NCI-H345 treated with DMSO at 0.1 percent for 48 hours (cell line): Measurements from ENCODE around the gene COMMD1.
A peak's percentile ranks its signal among the peaks of the same experiment; 100 is the strongest.
"Not testable (repeated sequence)": the region's sequence is repeated elsewhere in the genome, so short reads cannot be mapped to it uniquely, and the experiment has no call there.

ENCODE experiments used
- DNase-seq: peaks from one replicate; lab custom pipeline; 2025; ENCODE audit not compliant: unreplicated experiment; lab: John Stamatoyannopoulos, UW

COMMD1 gene

GRCh38 chr2:61905372-61906185, at the start of gene COMMD1:
TSS of gene COMMD1 (plus strand) at chr2:61905674. CDS start at chr2:61905679, 5 bp downstream.
- DNase-seq: peak; percentile 60

- DNase-seq: no peak
Measured at GRCh38 chr2:61857224-61857623, 48.2 kb upstream of the COMMD1 start.

GRCh38 chr2:61862085-61862484, 43.4 kb upstream of the COMMD1 start:
- DNase-seq: no peak

- DNase-seq: not testable (repeated sequence)
Measured at GRCh38 chr2:61866482-61867089, 38.9 kb upstream of the COMMD1 start.

- no peak for DNase-seq
Measured at GRCh38 chr2:61876400-61876799, 29.1 kb upstream of the COMMD1 start.

GRCh38 chr2:61877571-61878245, 27.8 kb upstream of the COMMD1 start:
- no peak for DNase-seq

GRCh38 chr2:61878761-61879160, 26.7 kb upstream of the COMMD1 start:
- no peak for DNase-seq

GRCh38 chr2:61879351-61879750, 26.1 kb upstream of the COMMD1 start:
- not testable (repeated sequence) for DNase-seq

GRCh38 chr2:61882850-61883249, 22.6 kb upstream of the COMMD1 start:
- DNase-seq: no peak

- DNase-seq: no peak
Measured at GRCh38 chr2:61885896-61886603, 19.4 kb upstream of the COMMD1 start.

- peak; percentile 52 for DNase-seq
Measured at GRCh38 chr2:61887717-61888266, 17.7 kb upstream of the COMMD1 start.

GRCh38 chr2:61888267-61889055, 17.0 kb upstream of the COMMD1 start, which contains the start of gene CCT4:
TSS of gene CCT4 (minus strand) at chr2:61888656. CDS start at chr2:61888507, 149 bp downstream.
- peak; percentile 69 for DNase-seq

GRCh38 chr2:61898810-61899209, 6.7 kb upstream of the COMMD1 start:
- no peak for DNase-seq

- no peak for DNase-seq
Measured at GRCh38 chr2:61900281-61900680, 5.2 kb upstream of the COMMD1 start.

- DNase-seq: no peak
Measured at GRCh38 chr2:61906186-61906470, 654 bp downstream of the COMMD1 start.

GRCh38 chr2:61909116-61909515, 3.6 kb downstream of the COMMD1 start:
- DNase-seq: no peak

- no peak for DNase-seq
Measured at GRCh38 chr2:61910603-61911002, 5.1 kb downstream of the COMMD1 start.

GRCh38 chr2:61911510-61911909, 6.0 kb downstream of the COMMD1 start:
- DNase-seq: no peak

GRCh38 chr2:61914794-61915193, 9.3 kb downstream of the COMMD1 start:
- not testable (repeated sequence) for DNase-seq

- DNase-seq: no peak
Measured at GRCh38 chr2:61920548-61920947, 15.1 kb downstream of the COMMD1 start.
